Kidney (tissue), 14 donors: Measurements from ENCODE around the gene HDLBP. TPM values are rescaled to one million over a fixed set of nuclear protein-coding genes. Genes with fewer than 3 reads are reported as not detected.

Experiments
- DNase-seq, 5 donors: peaks; one replicate each; pipeline ENCODE4 v3.0.0-alpha.2; 2013 to 2020
- FAIRE-seq: peaks from 2 replicates; lab custom pipeline; 2012; peaks lifted over from hg19 to GRCh38; lab: Jason Lieb, UNC
- H3K27ac ChIP-seq, 2 donors: one replicate each; pipeline ENCODE4 v1.7.0; 2013; ENCODE audit warnings: low read depth in 2 of 2, low read length in 2 of 2, inconsistent platforms in 1 of 2
- H3K27me3 ChIP-seq: one replicate; pipeline ENCODE4 v1.7.1; 2013; ENCODE audit warnings: low read length, inconsistent platforms; ENCODE audit not compliant: control insufficient read depth, insufficient read depth
- H3K36me3 ChIP-seq, 3 donors: one replicate each; pipeline versions ENCODE4 v1.7.0 to v1.7.1; 2013; ENCODE audit warnings: low read length in 3 of 3, control low read depth in 1 of 3, inconsistent platforms in 1 of 3; ENCODE audit not compliant: insufficient read depth in 3 of 3, control insufficient read depth in 2 of 3
- H3K4me1 ChIP-seq, 3 donors: one replicate each; pipeline versions ENCODE4 v1.7.0 to v1.7.1; 2013; ENCODE audit warnings: low read length in 3 of 3, inconsistent platforms in 1 of 3, low read depth in 1 of 3; ENCODE audit not compliant: control insufficient read depth in 2 of 3, insufficient read depth in 2 of 3
- H3K4me3 ChIP-seq, 3 donors: one replicate each; pipeline versions ENCODE4 v1.7.0 to v1.8.1; 2013; ENCODE audit warnings: low read length in 3 of 3, control low read depth in 1 of 3, inconsistent platforms in 1 of 3
- H3K9ac ChIP-seq, 3 donors: one replicate each; pipeline versions ENCODE4 v1.7.0 to v1.7.1; 2013; ENCODE audit warnings: low read length in 3 of 3, control low read depth in 1 of 3, inconsistent platforms in 1 of 3
- H3K9me3 ChIP-seq, 3 donors: one replicate each; pipeline versions ENCODE4 v1.7.0 to v1.7.1; 2013; ENCODE audit warnings: low read length in 3 of 3, control low read depth in 1 of 3, inconsistent platforms in 1 of 3; ENCODE audit not compliant: control insufficient read depth in 2 of 3, insufficient read depth in 1 of 3
- CTCF ChIP-seq: IDR thresholded peaks from 3 replicates; pipeline ENCODE4 v1.5.1; 2012; ENCODE audit warnings: mild to moderate bottlenecking, moderate library complexity, borderline replicate concordance; ENCODE audit not compliant: insufficient read depth; ENCODE audit errors: extremely low read depth
- intact Hi-C: fragments of 100-400 bp; cut with DNase I; formaldehyde crosslinking; loops from one replicate; pipeline ENCODE4 v1.11.1; 2022
- polyA plus RNA-seq: library from polyadenylated mRNA; stranded (reverse); fragments of 350-450 nt; fragmentation: Illumina TruSeq; extraction: RNeasy Lipid Tissue Mini Kit (QIAGEN cat#74804); gene quantifications from one replicate; pipeline ENCODE4 v1.2.3, GENCODE V29; 2014; ENCODE audit warnings: low read depth, low replicate concordance; ENCODE audit not compliant: insufficient read depth
- total RNA-seq: library from RNA; stranded (reverse); fragmentation: NEBNext Ultra II Directional; extraction: Animal tissue kit (Norgen Biotek cat#: 25700); gene quantifications from one replicate; pipeline ENCODE4 v1.2.1, GENCODE V29; 2021
- donor health status: control.
- donor health status: control.
- donor health status: control.
- donor health status: control.
- donor health status: control.
- donor health status: DM: yes; HTN: yes; CAD: no.
- donor health status: Normal renal cell carcinoma (clear cell type).

Gene HDLBP
- total and polyA plus RNA-seq, 2 donors from 2014 or later: 256 to 356 TPM

GRCh38 chr2:241352227-241352626, 36.8 kb upstream of the HDLBP start:
- Histone ChIP-seq H3K4me3 (peak overlapping the region in 1 of 3 donors; percentile 19), H3K27ac (peak overlapping the region; percentile 73 to 79), H3K9ac (no peak overlapping the region), H3K36me3 (peaks cover 8 to 32% (median 17%) of the 10 kb centered on the region in 3 donors), H3K4me1 (peaks cover 8 to 37% (median 20%) of the 10 kb centered on the region in 3 donors), H3K27me3 (no peaks in the 10 kb centered on the region), H3K9me3 (no peaks in the 10 kb centered on the region)
- DNase-seq: no peak
- intact Hi-C loops: no loop called here
- TF ChIP-seq CTCF: no peak
- FAIRE-seq: no peak

GRCh38 chr2:241351640-241352031, 36.2 kb upstream of the HDLBP start:
- H3K4me1 ChIP-seq: peaks cover 8 to 34% (median 20%) of the 10 kb centered on the region in 3 donors
- H3K27ac ChIP-seq: peak overlapping the region; percentile 73 to 79
- peak overlapping the region in 1 of 3 donors; percentile 7 for H3K4me3 ChIP-seq
- no peaks in the 10 kb centered on the region for H3K9me3 ChIP-seq
- H3K27me3 ChIP-seq: no peaks in the 10 kb centered on the region
- peaks cover 8 to 37% (median 18%) of the 10 kb centered on the region in 3 donors for H3K36me3 ChIP-seq
- TF ChIP-seq CTCF: no peak
- FAIRE-seq (peak; percentile 46), DNase-seq (peak in 2 of 5 donors; percentile 71)
- H3K9ac ChIP-seq: no peak overlapping the region
- intact Hi-C loops: no loop called here

- peaks cover 8 to 43% (median 21%) of the 10 kb centered on the region in 3 donors for H3K36me3 ChIP-seq
- no peak for TF ChIP-seq CTCF
- H3K27ac ChIP-seq: peak overlapping the region; percentile 73 to 79
- intact Hi-C loops: no loop called here
- H3K4me3 ChIP-seq: peak overlapping the region in 2 of 3 donors; percentile 7 to 14
- no peaks in the 10 kb centered on the region for H3K27me3 ChIP-seq
- H3K9ac ChIP-seq: peak overlapping the region in 1 of 3 donors; percentile 31
- FAIRE-seq (no peak), DNase-seq (peak in 2 of 5 donors; percentile 56 to 63)
- peaks cover 8 to 34% (median 20%) of the 10 kb centered on the region in 3 donors for H3K4me1 ChIP-seq
- H3K9me3 ChIP-seq: no peaks in the 10 kb centered on the region
These were observed 35.6 kb upstream of the HDLBP start for GRCh38 chr2:241350878-241351639.
